ENCODE measurements around the gene ADAMTS13. TPM values are rescaled to one million over a fixed set of nuclear protein-coding genes. Genes with fewer than 3 reads are reported as not detected.

ADAMTS13 gene
- total and polyA plus RNA-seq, 2 experiments from 2014 or later = 10.1 to 16.9 TPM

DNA sequence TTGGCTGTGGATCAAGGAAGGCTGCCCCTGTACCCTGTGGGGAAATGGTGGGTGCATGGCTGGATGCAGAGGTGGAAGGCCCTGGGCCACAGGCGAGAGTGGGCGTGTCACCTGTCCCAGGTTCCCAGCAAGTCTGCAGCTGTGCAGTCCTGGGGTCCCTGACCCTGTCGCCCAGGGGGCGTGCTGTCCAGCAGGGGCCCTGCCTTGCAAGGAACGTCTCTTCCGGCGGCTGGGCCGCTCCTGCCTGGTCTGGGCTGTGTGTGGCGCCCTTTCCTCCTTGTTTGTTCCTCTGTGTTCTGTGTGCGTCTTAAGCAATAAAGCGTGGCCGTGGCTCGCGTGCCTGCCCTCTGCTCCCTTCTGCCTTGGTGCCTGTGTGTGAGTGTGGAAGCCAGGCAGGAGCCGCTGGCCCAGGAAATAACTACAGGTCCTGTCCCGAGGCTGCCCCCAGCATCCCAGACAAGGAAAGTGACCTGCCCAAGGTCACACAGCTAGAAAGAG lies 48.3 kb downstream of the ADAMTS13 start:
- Histone ChIP-seq H3K27ac (no peak overlapping the region), H3K9me3 (ENCODE audit: low read depth) (no peaks in the 10 kb centered on the region), H3K36me3 (peaks cover 3% of the 10 kb centered on the region), H3K4me3 (no peak overlapping the region), H3K4me1 (ENCODE audit: low read depth) (no peaks in the 10 kb centered on the region), H3K27me3 (no peaks in the 10 kb centered on the region)
- no peak for TF ChIP-seq CTCF (IDR thresholded peaks at IDR 0.05; ENCODE audit: low read depth, low read length)
- no peak for DNase-seq (ENCODE audit: low read depth in 1 of 2, low spot score in 1 of 2)

- Histone ChIP-seq H3K4me3 (no peak overlapping the region), H3K27ac (no peak overlapping the region), H3K27me3 (no peaks in the 10 kb centered on the region), H3K36me3 (peaks cover 3% of the 10 kb centered on the region), H3K4me1 (ENCODE audit: low read depth) (no peaks in the 10 kb centered on the region), H3K9me3 (ENCODE audit: low read depth) (no peaks in the 10 kb centered on the region)
- no peak for DNase-seq (ENCODE audit: low read depth in 1 of 2, low spot score in 1 of 2)
- TF ChIP-seq CTCF (IDR thresholded peaks at IDR 0.05; ENCODE audit: low read depth, low read length) = no peak
Observed at GRCh38 chr9:133470988-133471387, 48.8 kb downstream of the ADAMTS13 start.

DNA sequence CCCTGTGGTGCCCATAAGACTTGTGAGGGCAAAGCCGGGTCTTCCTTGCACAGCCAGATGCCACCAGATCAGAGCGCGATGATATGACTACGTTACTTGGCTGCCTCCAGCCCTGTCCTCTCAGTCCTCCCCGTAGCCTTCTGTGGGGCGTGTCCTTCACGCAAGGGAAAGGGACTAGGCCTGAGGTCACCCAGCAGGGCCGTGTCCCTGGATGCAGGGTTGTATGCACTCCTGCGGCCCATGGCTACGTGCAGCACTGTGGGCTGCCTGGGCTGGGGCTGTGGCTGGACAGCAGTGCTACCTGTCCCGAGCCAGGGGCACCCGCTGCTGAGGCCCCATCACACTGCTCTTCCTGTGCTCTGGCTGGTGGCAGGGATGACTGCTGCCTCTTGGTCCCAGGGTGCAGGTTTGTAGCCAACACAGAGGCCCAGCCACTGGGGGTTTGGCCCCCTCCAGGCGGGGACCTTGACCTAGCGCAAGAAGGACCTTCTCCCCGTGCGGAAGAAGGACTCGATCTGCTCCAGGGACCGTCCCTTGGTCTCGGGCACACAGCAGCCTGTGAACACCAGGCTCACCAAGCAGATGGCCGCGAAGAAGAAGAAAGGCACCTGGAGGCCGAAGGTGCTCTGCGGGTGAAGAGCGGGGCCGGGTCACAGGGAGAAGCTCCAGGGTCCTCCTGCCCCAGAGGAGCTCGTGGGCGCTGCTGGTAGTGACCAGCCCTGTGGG lies 49.5 kb downstream of the ADAMTS13 start:
- Histone ChIP-seq H3K9me3 (ENCODE audit: low read depth) (no peaks in the 10 kb centered on the region), H3K36me3 (peaks cover 3% of the 10 kb centered on the region), H3K4me1 (ENCODE audit: low read depth) (no peaks in the 10 kb centered on the region), H3K27me3 (no peaks in the 10 kb centered on the region), H3K27ac (no peak overlapping the region), H3K4me3 (no peak overlapping the region)
- no peak for TF ChIP-seq CTCF (IDR thresholded peaks at IDR 0.05; ENCODE audit: low read depth, low read length)
- no peak for DNase-seq (ENCODE audit: low read depth in 1 of 2, low spot score in 1 of 2)

DNA sequence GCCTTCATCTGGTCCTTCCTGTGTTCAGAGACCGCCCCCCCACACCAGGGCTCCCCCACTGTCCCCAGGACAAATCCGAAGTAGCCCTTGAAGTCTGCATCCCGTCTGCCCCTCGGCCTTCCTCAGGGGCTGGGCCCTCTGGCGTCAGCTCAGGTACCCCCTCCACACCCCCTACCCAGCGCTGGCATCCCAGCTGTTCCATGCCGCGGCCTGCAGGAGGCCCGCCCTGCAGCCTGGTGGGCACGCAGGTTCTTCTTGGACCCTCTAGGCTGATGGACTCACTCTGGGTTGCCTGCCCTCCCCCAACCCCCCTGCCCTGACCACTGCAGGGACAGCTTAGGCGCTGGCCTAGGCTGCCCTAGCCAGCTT lies 50.1 kb downstream of the ADAMTS13 start:
- H3K27ac ChIP-seq = no peak overlapping the region
- H3K36me3 ChIP-seq = peaks cover 3% of the 10 kb centered on the region
- H3K4me1 ChIP-seq (ENCODE audit: low read depth) = no peaks in the 10 kb centered on the region
- no peak for DNase-seq (ENCODE audit: low read depth in 1 of 2, low spot score in 1 of 2)
- TF ChIP-seq CTCF (IDR thresholded peaks at IDR 0.05; ENCODE audit: low read depth, low read length) = no peak
- H3K4me3 ChIP-seq = no peak overlapping the region
- H3K9me3 ChIP-seq (ENCODE audit: low read depth) = no peaks in the 10 kb centered on the region
- H3K27me3 ChIP-seq = no peaks in the 10 kb centered on the region

DNA sequence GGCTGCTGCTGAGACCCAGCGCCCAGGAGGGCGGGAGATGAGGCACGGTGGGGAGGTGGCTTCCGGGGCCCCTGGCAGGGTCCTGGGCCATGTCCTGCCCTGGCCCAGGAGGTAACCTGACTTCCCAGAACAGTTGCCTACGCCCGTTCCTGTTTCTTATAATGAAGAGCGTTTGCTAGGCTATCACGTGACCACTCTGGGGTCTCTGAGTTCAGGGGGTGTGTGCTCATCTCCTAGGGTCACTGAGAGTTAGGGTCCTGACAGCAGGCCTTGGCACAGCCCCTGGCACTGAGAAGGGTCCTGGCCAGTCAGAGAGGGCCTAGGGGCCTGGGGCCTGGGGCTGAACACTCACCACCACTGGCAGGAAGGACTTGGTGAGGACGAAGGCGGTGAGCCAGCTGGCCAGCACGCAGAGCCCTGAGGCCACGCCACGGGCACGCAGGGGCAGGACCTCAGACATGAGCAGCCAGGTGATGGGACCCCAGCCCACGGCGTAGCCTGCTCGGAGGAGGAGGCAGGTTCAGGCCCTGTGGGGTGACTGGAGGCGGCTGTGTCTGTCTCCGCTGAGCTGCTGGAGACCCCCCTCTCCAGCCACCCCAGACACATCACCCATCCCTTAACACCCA lies 50.7 kb downstream of the ADAMTS13 start:
- no peaks in the 10 kb centered on the region for H3K9me3 ChIP-seq (ENCODE audit: low read depth)
- H3K4me3 ChIP-seq = no peak overlapping the region
- no peak for TF ChIP-seq CTCF (IDR thresholded peaks at IDR 0.05; ENCODE audit: low read depth, low read length)

More for the DNA sequence above, 50.7 kb downstream of the ADAMTS13 start:
- Histone ChIP-seq H3K27me3 (no peaks in the 10 kb centered on the region), H3K27ac (no peak overlapping the region), H3K36me3 (peaks cover 3% of the 10 kb centered on the region), H3K4me1 (ENCODE audit: low read depth) (no peaks in the 10 kb centered on the region)
- DNase-seq (ENCODE audit: low read depth in 1 of 2, low spot score in 1 of 2) = no peak

Data from cardiac muscle cell (in vitro differentiated cells and primary cell).